Pulmonary artery endothelial cell (primary cell): ENCODE data around the gene IFITM1. TPM values are rescaled to one million over a fixed set of nuclear protein-coding genes. Genes with fewer than 3 reads are reported as not detected.
"Not testable (repeated sequence)": the region's sequence is repeated elsewhere in the genome, so short reads cannot be mapped to it uniquely, and the experiment has no call there.

Source experiments
- DNase-seq: peaks from one replicate; pipeline ENCODE4 v3.0.0-alpha.2; 2011; ENCODE audit warnings: low read depth, low spot score
- total RNA-seq: library from RNA; depleted of rRNA; stranded (reverse); fragments of >200 nt; gene quantifications from 2 replicates; pipeline ENCODE4 v1.2.3, GENCODE V29; 2014

Gene IFITM1
- 1.7 and 7.9 TPM in 2 replicates for total RNA-seq

DNA sequence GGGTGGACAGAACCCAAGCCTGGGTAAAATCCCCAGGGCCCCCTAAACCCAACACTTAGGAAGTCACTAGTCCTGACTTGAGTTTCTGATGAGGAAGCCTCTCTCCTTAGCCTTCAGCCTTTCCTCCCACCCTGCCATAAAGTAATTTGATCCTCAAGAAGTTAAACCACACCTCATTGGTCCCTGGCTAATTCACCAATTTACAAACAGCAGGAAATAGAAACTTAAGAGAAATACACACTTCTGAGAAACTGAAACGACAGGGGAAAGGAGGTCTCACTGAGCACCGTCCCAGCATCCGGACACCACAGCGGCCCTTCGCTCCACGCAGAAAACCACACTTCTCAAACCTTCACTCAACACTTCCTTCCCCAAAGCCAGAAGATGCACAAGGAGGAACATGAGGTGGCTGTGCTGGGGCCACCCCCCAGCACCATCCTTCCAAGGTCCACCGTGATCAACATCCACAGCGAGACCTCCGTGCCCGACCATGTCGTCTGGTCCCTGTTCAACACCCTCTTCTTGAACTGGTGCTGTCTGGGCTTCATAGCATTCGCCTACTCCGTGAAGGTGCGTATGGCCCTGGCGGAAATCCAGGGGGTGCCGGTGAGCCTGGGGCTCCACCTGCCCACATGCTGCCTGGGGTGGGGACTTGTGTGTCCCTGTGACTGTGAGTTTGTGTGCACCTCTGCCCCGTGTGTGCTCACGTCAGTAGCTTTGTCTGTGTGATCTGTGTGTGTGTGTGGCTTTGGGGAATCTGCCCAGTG is at the start of gene IFITM1:
TSS of gene IFITM1 (plus strand) at position 254 of the 767 bp plus-strand sequence. CDS start at position 385, 131 bp downstream.
- no peak for DNase-seq

DNA sequence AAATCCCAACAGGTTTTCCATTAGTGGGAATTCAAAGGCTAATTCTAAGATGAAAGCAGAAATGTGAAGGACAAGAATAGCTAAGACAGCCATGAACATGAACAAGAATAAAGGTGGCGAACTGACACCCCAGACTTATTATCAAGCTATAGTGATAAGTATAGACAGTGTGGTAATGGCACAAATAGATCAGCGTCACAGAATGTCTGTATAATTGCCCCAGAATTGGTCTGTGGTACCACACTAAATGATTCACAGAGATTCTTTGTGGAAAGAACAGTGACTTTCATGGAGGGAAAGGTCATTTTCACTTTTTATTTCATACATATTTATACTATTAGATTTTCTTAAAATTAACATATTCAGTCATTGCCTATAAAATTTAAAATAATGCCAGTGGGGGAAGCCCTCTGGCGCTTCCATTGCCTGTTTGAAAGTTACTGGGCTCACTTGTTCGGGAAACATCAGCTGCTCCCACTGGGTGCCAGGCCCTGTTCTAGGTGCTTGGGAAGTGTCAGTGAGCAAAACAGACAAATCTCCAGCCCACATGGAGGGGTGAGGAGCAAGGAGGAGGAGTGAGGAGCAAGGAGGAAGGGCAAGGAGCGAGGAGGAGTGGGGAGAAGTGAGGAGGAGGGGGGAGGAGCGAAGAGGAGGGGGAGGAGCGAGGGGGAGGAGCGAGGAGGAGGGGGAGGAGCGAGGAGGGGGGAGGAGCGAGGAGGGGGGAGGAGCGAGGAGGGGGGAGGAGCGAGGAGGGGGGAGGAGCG is 47.0 kb upstream of the IFITM1 start:
- no peak for DNase-seq

DNA sequence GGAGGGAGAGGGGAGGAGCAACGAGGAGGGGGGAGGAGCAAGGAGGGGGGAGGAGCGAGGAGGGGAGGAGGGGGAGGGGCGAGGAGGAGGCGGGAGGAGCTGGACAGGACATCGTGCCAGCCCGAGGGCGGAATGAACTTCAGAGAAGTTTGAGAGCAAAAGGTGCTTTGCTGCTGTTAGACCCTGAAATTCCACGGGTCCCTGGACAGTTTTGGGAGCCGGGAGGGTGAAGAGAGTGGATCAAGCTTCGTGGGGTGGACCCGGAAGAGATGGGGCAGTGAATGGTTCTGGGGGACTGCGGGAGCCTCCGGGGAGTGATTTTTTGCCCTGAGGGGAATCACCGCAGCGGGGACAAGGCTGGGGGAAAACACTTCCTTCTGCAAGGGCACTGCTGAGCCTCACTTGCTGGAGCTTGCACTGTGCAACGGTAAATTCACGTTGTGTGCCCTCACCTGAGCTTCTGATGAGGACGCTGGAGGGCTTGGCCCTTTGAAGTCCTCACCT is 46.3 kb upstream of the IFITM1 start:
- no peak for DNase-seq

DNA sequence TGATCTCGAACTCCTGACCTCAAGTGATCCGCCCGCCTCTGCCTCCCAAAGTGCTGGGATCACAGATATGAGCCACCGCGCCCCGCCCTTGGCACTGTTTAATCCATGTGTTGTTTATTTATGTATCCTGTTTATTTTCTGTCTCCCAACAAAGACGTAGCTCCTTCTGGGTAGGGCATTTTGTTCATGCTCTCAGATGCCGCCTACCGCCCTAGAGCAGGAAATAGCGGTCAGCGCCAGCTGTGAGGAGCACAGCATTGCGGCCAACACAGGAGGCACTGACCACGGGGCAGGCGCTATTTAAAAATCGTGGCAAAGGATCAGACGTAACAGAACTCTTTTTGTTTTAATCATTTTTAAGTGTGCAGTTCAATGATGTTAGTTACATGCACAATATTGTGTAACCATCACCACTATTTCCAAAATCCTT is 45.1 kb upstream of the IFITM1 start:
- not testable (repeated sequence) for DNase-seq

DNA sequence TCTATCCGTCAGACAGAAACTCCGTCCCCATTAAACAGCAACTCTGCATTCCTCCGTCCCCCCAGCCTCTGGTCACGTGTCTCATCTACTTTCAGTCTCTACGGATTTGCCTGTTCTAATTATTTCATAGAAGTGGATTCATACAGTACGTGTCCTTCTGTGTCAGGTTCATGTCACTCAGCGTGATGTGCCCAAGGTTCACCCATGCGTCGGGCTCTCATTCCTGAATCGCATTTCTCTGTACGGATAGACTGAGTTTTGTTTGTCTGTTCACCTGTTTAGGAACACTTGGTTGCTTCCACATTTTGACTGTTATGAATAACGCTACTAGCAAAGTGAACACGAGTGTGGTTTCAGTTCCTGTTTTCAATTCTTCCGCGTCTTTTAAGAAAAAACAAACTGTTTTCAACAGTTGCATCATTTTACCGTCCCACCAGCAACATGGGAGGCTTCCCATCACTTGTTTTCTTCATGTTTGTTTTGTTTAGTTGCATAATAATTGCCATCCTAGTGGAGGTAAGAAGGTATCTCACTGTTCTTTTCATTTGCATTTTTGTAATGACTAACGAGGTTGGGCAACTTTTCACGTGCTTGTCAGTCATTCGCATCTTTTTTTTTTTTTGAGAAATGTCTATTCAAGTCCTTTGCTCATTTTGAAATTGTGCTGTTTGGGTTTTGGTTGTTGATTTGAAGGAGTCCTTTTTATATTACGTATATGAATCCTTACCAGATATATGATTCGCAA is 44.5 kb upstream of the IFITM1 start:
- DNase-seq = no peak

DNA sequence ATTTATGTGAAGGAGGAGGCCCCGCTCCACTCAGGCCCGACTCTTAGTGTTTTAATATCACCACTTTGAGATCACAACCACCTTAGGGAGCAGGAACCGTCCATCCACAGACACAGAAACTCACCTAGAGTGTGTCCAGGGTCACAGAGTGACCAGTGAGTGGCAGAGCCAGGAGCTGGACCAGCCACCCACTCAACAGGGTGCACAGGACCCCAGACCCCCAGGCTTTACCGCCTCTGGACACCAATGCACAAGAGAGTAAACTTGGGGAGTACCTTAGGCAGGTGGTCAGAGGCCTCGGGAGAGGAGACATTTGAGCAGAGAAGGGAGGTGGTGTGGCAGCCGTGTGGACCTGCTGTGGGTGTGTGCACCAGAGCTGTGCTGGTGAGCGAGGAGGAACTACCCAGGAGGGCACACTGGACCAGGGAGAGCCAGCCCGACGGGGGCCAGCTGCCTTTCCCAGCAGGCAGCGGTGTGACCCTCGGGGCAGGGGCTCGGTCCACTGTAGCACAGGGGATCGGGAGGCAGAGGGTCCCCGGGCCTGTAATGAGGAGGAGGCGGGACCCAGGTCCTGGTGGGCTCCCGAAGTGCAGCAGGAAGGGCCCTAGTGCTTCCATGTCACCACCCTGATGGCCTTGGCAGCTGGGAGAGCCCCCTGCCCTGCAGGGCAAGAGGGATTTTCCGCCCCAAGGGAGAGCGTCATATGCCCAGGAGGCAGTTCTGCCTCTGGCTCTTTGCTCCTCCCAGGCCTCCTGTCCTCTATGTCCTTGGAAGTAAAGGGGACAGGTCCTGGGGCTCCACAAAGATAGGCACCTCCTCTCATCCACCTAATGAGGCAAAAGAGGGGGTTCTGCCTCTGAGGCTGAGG is 43.2 kb upstream of the IFITM1 start:
- DNase-seq = no peak

DNA sequence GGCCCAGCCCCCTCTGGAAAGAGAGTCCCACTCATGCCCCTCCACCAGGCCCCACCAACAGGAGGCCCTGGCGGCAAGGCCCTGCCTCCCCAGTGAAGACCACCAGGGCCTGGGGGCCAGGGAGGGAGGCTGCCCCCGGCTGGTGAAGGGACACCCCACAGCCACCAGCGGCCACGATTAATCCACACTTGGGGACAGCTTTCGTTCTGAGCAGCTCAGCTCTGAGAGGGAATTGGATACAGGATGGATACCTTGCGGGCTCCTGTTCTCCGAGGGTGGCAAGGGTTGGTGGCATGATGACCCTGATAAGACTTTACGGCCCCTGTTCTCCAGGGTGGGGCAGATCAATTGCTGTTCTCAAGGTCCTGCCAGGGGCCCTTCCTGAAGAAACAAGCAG is 42.5 kb upstream of the IFITM1 start:
- DNase-seq = no peak

DNA sequence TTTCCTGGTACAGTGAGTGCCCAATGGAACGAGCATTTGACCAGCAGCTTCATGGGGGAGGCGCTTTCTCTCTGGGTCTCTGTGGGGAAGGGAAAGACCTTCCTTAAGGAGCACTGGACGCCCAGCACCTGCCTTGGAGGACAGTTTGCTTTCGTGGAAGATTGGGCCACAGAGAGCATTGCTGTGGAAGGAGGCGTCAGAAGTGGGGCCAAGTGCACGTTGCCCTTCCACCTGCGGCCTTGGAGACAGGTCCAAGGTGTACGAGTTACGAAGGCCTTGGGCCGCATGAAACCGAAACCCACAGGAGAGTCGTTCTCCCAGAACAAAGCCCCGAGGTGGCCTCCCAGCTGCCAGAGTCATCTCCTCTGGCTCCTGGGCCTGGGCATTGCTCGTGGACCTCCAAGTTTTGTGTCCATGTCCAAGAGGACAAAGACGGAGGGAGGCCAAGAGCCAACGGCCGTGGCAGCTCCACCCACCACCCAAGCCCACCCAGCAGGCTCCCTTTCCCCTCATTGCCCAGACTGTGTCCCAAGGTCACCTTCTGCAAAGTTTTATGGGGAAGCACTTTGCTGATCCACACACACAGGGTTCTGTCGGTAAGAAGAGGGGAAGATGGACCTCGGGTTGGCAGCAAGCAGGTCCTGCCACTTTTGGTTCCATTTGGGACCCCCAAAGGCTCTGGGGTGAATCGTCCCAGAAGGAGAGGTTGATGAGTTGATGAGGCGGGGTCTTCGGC is 41.5 kb upstream of the IFITM1 start:
- no peak for DNase-seq

DNA sequence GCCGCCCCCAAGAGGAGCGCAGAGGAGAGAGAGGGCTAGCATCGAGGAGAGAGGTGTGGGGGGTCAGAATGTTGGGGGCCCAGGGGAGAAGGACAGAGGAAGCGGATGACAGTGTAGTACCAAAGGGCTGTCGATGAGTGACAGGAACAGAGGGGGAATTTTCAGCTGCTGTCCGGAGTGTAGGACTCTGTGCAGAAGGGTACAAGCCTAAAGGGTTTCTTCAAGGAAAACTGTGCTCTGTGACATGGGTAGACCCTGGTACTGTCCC is 41.0 kb upstream of the IFITM1 start:
- no peak for DNase-seq

DNA sequence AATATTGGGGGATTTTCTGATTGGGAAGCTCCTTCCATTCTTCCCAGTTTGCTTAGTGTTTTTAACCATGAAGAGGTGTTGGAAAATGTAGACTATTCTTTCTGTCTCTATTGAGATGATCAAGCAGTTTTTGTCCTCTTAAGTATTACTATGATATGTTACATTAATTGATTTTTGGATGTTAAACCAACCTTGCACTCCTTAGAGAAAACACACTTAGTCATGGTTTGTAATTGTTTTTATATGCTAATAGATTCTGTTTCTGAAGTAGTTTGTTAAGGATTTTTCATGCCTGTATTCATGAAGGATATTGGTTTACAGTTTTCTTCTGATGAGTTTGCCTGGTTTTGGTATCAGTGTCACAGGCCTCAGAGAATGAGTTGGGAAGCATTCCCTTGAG is 37.6 kb upstream of the IFITM1 start:
- DNase-seq = no peak

DNA sequence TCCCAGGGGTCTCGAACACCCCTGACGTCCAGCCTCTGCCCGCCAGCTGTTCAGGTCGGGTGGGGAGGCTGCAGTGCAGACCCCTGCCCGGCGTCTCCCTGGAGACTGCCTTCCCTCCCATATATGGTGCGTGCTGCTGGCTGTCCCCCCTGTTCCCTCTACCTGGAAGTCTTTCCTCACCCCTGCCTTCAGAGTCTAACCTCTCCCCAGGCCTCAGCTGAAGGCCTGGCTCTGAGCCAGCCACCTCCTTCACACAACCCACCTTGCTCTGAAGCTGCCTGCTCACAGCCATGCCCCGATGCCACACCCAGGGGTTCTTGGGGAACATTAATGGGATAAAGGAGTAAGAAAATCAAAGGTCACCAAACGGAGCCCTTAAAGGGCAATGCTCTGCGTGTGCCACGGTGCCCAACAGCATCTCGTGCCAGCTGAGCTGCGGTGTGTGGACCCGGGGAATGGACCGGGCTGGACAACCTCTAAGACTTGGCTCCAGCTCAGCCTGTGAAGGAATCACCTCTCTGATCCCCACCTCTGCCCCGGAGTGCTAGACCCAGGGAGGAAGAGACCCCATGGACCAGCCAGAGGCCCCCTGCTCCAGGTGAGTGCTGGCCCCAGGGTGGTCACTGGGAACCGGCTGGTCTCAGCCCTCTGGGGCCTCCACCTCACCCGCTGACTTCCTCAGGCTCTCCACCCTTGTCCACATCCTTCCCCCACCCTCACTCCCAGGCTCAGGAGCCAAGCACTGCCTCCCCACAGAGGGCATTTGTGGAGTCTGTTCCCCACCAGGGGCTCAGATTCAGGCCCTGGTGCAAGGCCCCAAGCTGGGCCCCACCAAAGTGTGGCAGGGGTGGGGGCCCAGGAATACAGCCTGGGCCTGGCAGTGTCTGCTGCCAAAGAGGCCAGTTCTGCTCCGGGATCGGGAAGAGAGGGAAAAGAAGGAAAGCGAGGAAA is 35.6 kb upstream of the IFITM1 start, which contains the start of gene NLRP6:
TSS of gene NLRP6 (plus strand) at position 407 of the 951 bp plus-strand sequence. CDS start at position 570, 163 bp downstream.
- no peak for DNase-seq

DNA sequence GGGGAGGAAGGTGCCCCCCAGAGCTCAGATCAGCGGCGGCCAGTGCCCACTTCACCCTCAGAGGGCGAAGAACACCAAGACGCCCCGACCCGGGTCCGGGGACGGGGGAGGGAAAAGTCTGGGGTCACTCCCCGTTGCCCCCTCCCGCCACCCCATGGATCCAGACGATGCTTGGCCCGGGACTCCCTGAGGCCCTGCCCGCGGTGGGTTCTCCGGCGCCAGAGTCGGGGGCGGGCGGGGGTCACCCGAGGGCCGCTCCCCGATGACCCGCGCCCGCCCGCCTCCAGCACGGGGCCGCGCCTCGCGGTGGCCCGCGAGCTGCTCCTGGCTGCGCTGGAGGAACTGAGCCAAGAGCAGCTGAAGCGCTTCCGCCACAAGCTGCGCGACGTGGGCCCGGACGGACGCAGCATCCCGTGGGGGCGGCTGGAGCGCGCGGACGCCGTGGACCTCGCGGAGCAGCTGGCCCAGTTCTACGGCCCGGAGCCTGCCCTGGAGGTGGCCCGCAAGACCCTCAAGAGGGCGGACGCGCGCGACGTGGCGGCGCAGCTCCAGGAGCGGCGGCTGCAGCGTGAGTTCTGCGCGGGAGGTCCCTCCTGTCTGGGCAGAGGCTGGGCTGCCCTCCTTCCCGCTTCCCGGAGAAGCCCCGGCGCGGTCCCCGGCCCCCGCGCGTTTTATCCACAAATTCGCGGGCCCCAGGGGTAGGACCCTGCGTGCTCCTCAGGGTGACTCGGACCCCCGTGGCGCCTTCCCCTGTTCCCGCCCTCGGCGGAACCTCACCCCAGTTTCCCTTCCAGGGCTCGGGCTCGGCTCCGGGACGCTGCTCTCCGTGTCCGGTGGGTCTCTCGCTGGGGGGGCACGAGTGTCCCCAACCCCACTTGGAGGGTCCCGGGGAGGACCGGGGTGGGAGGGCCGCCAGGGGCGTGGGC is 34.5 kb upstream of the IFITM1 start:
- DNase-seq = no peak

DNA sequence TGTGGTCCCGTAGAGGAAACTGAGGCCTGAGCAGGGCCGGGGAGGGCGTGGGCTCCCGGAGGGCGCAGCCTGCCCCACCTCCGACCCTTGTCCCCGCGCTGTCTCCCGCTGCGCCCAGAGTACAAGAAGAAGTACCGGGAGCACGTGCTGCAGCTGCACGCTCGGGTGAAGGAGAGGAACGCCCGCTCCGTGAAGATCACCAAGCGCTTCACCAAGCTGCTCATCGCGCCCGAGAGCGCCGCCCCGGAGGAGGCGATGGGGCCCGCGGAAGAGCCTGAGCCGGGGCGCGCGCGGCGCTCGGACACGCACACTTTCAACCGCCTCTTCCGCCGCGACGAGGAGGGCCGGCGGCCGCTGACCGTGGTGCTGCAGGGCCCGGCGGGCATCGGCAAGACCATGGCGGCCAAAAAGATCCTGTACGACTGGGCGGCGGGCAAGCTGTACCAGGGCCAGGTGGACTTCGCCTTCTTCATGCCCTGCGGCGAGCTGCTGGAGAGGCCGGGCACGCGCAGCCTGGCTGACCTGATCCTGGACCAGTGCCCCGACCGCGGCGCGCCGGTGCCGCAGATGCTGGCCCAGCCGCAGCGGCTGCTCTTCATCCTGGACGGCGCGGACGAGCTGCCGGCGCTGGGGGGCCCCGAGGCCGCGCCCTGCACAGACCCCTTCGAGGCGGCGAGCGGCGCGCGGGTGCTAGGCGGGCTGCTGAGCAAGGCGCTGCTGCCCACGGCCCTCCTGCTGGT is 33.7 kb upstream of the IFITM1 start:
- DNase-seq = no peak

DNA sequence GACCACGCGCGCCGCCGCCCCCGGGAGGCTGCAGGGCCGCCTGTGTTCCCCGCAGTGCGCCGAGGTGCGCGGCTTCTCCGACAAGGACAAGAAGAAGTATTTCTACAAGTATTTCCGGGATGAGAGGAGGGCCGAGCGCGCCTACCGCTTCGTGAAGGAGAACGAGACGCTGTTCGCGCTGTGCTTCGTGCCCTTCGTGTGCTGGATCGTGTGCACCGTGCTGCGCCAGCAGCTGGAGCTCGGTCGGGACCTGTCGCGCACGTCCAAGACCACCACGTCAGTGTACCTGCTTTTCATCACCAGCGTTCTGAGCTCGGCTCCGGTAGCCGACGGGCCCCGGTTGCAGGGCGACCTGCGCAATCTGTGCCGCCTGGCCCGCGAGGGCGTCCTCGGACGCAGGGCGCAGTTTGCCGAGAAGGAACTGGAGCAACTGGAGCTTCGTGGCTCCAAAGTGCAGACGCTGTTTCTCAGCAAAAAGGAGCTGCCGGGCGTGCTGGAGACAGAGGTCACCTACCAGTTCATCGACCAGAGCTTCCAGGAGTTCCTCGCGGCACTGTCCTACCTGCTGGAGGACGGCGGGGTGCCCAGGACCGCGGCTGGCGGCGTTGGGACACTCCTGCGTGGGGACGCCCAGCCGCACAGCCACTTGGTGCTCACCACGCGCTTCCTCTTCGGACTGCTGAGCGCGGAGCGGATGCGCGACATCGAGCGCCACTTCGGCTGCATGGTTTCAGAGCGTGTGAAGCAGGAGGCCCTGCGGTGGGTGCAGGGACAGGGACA is 32.9 kb upstream of the IFITM1 start:
- DNase-seq = no peak

DNA sequence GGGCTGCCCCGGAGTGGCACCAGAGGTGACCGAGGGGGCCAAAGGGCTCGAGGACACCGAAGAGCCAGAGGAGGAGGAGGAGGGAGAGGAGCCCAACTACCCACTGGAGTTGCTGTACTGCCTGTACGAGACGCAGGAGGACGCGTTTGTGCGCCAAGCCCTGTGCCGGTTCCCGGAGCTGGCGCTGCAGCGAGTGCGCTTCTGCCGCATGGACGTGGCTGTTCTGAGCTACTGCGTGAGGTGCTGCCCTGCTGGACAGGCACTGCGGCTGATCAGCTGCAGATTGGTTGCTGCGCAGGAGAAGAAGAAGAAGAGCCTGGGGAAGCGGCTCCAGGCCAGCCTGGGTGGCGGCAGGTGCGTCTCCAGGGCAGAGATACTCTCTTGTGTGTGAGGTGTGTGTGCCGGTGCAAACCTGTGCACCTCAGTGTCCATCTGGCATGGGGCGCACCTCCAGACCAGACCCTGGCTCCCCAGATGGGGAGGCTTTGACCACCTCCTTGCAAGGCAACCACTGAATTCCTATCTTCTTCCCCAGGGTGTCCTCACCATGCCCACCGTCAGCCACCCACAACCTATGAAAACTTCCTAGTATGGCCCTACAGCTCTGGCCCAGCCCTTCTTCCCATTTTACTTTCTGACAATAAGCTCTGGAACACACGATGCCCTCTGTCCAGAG is 32.2 kb upstream of the IFITM1 start:
- no peak for DNase-seq

DNA sequence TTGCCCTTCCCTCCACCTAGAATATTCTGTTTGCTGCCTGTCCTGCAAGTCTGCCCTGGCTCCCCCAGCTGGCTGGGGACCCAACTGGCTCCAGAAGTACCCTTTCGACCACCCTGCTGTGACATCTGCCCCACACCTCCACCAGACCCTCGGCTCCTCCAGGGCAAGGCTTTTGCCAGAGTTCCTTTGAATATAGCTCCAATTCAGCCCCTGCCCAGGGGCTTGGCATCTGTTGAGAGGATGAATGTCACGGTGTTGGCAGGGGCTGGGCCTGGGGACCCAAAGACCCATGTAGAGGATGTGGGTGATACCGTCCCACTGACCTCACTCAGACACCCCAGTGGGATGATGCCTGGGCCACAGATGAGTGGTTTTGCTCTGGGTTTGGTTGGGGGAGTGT is 31.7 kb upstream of the IFITM1 start:
- DNase-seq = no peak
